Parathyroid adenoma (tissue), 2 donors: Measurements from ENCODE around the gene TGM2.
A peak's percentile ranks its signal among the peaks of the same experiment; 100 is the strongest.

Experiments
- H2AFZ ChIP-seq: fragments of 300-600 bp; sonication (generic); one replicate; pipeline ENCODE4 v1.7.0; 2017; ENCODE audit warnings: antibody characterized with exemption, mild to moderate bottlenecking
- H3K27ac ChIP-seq: fragments of 300-600 bp; sonication (generic); one replicate; pipeline ENCODE4 v1.7.0; 2017
- H3K27me3 ChIP-seq: fragments of 300-600 bp; sonication (generic); one replicate; pipeline ENCODE4 v1.7.0; 2017; ENCODE audit warnings: low read length; ENCODE audit not compliant: control insufficient read depth, insufficient read depth
- H3K36me3 ChIP-seq: fragments of 300-600 bp; sonication (generic); one replicate; pipeline ENCODE4 v1.7.0; 2017; ENCODE audit warnings: low read length; ENCODE audit not compliant: control insufficient read depth, insufficient read depth
- H3K4me1 ChIP-seq: fragments of 300-600 bp; sonication (generic); one replicate; pipeline ENCODE4 v1.7.0; 2017; ENCODE audit warnings: control low read depth
- H3K4me2 ChIP-seq: fragments of 300-600 bp; sonication (generic); one replicate; pipeline ENCODE4 v1.7.0; 2017; ENCODE audit warnings: low read length
- H3K4me3 ChIP-seq: fragments of 300-600 bp; sonication (generic); one replicate; pipeline ENCODE4 v1.7.0; 2017; ENCODE audit warnings: low read depth, low read length
- H3K79me2 ChIP-seq: fragments of 300-600 bp; sonication (generic); one replicate; pipeline ENCODE4 v1.7.0; 2017; ENCODE audit warnings: control low read depth
- H3K9ac ChIP-seq: fragments of 300-600 bp; sonication (generic); one replicate; pipeline ENCODE4 v1.7.0; 2017; ENCODE audit warnings: mild to moderate bottlenecking
- H3K9me3 ChIP-seq: fragments of 300-600 bp; sonication (generic); one replicate; pipeline ENCODE4 v1.7.0; 2017; ENCODE audit warnings: low read length; ENCODE audit not compliant: control insufficient read depth
- TF ChIP-seq, protein P1 (sequence below): fragments of 300-600 bp; sonication (generic); IDR thresholded peaks from one replicate; pipeline ENCODE4 v1.7.0; 2017; ENCODE audit warnings: antibody characterized with exemption, mild to moderate bottlenecking
- donor health status: primary hyperparathyroidism.

TGM2 gene

DNA sequence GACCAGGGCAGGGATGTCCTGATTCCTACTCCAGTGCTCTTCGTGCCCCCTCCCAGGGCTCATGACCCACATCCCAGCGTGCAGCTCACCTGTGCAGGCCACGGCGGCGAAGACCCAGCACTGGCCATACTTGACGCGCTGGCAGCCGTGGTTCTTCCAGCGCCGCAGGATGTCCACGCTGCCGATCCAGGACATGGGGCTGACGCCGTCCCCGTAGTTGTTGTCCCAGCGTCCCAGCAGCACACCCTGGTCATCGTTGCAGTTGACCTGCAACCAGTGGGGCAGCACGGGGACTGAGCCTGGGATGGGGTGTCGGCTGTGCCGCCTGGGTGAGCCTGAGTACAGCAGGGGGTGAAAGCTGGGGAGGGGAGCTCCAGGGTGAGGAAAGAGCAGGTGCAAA, 18.4 kb downstream of the TGM2 start:
- Histone ChIP-seq H3K27ac (no peak overlapping the region), H3K9ac (no peak overlapping the region), H3K27me3 (no peaks in the 10 kb centered on the region), H3K9me3 (no peaks in the 10 kb centered on the region), H3K79me2 (no peaks in the 10 kb centered on the region), H2AFZ (no peak overlapping the region), H3K4me2 (no peak overlapping the region), H3K4me1 (peaks cover 15% of the 10 kb centered on the region), H3K4me3 (no peak overlapping the region), H3K36me3 (no peaks in the 10 kb centered on the region)
- TF ChIP-seq, protein P1, sequence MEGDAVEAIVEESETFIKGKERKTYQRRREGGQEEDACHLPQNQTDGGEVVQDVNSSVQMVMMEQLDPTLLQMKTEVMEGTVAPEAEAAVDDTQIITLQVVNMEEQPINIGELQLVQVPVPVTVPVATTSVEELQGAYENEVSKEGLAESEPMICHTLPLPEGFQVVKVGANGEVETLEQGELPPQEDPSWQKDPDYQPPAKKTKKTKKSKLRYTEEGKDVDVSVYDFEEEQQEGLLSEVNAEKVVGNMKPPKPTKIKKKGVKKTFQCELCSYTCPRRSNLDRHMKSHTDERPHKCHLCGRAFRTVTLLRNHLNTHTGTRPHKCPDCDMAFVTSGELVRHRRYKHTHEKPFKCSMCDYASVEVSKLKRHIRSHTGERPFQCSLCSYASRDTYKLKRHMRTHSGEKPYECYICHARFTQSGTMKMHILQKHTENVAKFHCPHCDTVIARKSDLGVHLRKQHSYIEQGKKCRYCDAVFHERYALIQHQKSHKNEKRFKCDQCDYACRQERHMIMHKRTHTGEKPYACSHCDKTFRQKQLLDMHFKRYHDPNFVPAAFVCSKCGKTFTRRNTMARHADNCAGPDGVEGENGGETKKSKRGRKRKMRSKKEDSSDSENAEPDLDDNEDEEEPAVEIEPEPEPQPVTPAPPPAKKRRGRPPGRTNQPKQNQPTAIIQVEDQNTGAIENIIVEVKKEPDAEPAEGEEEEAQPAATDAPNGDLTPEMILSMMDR = no peak

- Histone ChIP-seq H3K4me1 (peaks cover 15% of the 10 kb centered on the region), H3K9ac (no peak overlapping the region), H3K9me3 (no peaks in the 10 kb centered on the region), H3K4me3 (no peak overlapping the region), H3K79me2 (no peaks in the 10 kb centered on the region), H2AFZ (no peak overlapping the region), H3K4me2 (no peak overlapping the region), H3K27me3 (no peaks in the 10 kb centered on the region), H3K36me3 (no peaks in the 10 kb centered on the region), H3K27ac (no peak overlapping the region)
- TF ChIP-seq, protein P1 = no peak
Observed at GRCh38 chr20:38146156-38146555, 18.9 kb downstream of the TGM2 start.

DNA sequence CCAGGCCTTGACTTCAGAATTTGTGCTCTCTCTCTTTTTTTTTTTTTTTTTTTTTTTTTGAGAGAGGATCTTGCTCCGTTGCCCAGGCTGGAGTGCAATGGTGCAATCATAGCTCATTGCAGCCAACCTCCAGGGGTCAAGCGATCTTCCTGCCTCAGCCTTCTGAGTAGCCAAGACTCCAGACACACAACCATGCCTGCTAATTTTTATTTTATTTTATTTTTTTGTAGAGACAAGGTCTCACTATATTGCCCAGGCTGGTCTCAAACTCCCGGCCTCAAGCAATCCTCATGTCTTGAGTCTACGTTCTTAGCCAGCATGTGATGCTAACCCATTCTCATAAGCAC, 19.4 kb downstream of the TGM2 start:
- Histone ChIP-seq H3K27me3 (no peaks in the 10 kb centered on the region), H3K27ac (no peak overlapping the region), H2AFZ (no peak overlapping the region), H3K4me2 (no peak overlapping the region), H3K36me3 (no peaks in the 10 kb centered on the region), H3K4me1 (peaks cover 15% of the 10 kb centered on the region), H3K9me3 (no peaks in the 10 kb centered on the region), H3K4me3 (no peak overlapping the region), H3K9ac (no peak overlapping the region), H3K79me2 (no peaks in the 10 kb centered on the region)
- TF ChIP-seq, protein P1 = no peak

GRCh38 chr20:38144974-38145728, 19.9 kb downstream of the TGM2 start:
- peaks cover 15% of the 10 kb centered on the region for H3K4me1 ChIP-seq
- no peaks in the 10 kb centered on the region for H3K36me3 ChIP-seq
- no peak overlapping the region for H3K4me2 ChIP-seq
- peak overlapping the region; percentile 50 for H3K27ac ChIP-seq
- TF ChIP-seq, protein P1 = no peak
- no peaks in the 10 kb centered on the region for H3K27me3 ChIP-seq
- H3K79me2 ChIP-seq = no peaks in the 10 kb centered on the region
- no peak overlapping the region for H3K4me3 ChIP-seq
- H3K9ac ChIP-seq = no peak overlapping the region
- H3K9me3 ChIP-seq = no peaks in the 10 kb centered on the region
- H2AFZ ChIP-seq = no peak overlapping the region

GRCh38 chr20:38144598-38144973, 20.5 kb downstream of the TGM2 start:
- Histone ChIP-seq H3K79me2 (no peaks in the 10 kb centered on the region), H2AFZ (no peak overlapping the region), H3K9me3 (no peaks in the 10 kb centered on the region), H3K9ac (no peak overlapping the region), H3K27ac (peak overlapping the region; percentile 50), H3K4me1 (peaks cover 18% of the 10 kb centered on the region), H3K36me3 (no peaks in the 10 kb centered on the region), H3K27me3 (no peaks in the 10 kb centered on the region), H3K4me2 (no peak overlapping the region), H3K4me3 (no peak overlapping the region)
- TF ChIP-seq, protein P1 = no peak
